PC-3 (cell line): ENCODE measurements around the gene DLD. TPM values are rescaled to one million over a fixed set of nuclear protein-coding genes. Genes with fewer than 3 reads are reported as not detected.

Source experiments
- ATAC-seq: fragments of 200-7000 bp; cut with Tn5 transposase; 2 replicates; pipeline ENCODE4 v1.9.1; 2020; ENCODE audit warnings: mild to moderate bottlenecking, moderate library complexity
- BruUV-seq: library from RNA; stranded (reverse); fragments of 400-500 nt; replicated peaks from 2 replicates; lab custom pipeline; 2021; lab: Mats Ljungman, UMichigan
- CTCF ChIA-PET: fragments of 300-600 bp; sonication (Branson Sonifier 250); formaldehyde crosslinking; loops from one replicate; lab custom pipeline; 2022; ENCODE audit warnings: antibody characterized with exemption; lab: Charles Lee
- POLR2A ChIA-PET: fragments of 300-600 bp; sonication (Branson Sonifier 250); formaldehyde crosslinking; loops from one replicate; lab custom pipeline; 2022; ENCODE audit warnings: antibody characterized with exemption; ENCODE audit not compliant: unreplicated experiment; lab: Charles Lee
- DNase-seq: peaks from one replicate; pipeline ENCODE4 v3.0.0-alpha.2; 2015
- H2AFZ ChIP-seq: fragments of 300-600 bp; sonication (generic); 2 replicates; pipeline ENCODE4 v1.6.0; 2016; ENCODE audit warnings: antibody characterized with exemption, low read length
- H3F3A ChIP-seq: fragments of 300-600 bp; sonication (generic); one replicate; pipeline ENCODE4 v1.6.0; 2017; ENCODE audit warnings: antibody characterized with exemption, low read length, control low read depth, mild to moderate bottlenecking; ENCODE audit not compliant: unreplicated experiment
- H3K27ac ChIP-seq: fragments of 300-600 bp; sonication (generic); 2 replicates; pipeline ENCODE4 v1.5.1; 2016; ENCODE audit warnings: mild to moderate bottlenecking, low read length
- H3K27me3 ChIP-seq: fragments of 300-600 bp; sonication (generic); 2 replicates; pipeline ENCODE4 v1.6.1; 2016; ENCODE audit warnings: low read length, mixed read lengths
- H3K36me3 ChIP-seq: fragments of 300-600 bp; sonication (generic); 2 replicates; pipeline ENCODE4 v1.6.1; 2016; ENCODE audit warnings: low read depth, mixed run types, low read length, mixed read lengths
- H3K4me1 ChIP-seq: fragments of 300-600 bp; sonication (generic); 2 replicates; pipeline ENCODE4 v1.5.1; 2016; ENCODE audit warnings: low read length; ENCODE audit not compliant: insufficient read depth
- H3K4me2 ChIP-seq: fragments of 300-600 bp; sonication (generic); 2 replicates; pipeline ENCODE4 v1.6.0; 2016; ENCODE audit warnings: low read length
- H3K4me3 ChIP-seq: fragments of 300-600 bp; sonication (generic); 2 replicates; pipeline ENCODE4 v1.5.1; 2016; ENCODE audit warnings: mild to moderate bottlenecking, low read length, mixed read lengths
- H3K79me2 ChIP-seq: fragments of 300-600 bp; sonication (generic); 2 replicates; pipeline ENCODE4 v1.6.1; 2017; ENCODE audit warnings: low read length, mixed read lengths
- H3K9ac ChIP-seq: fragments of 300-600 bp; sonication (generic); 2 replicates; pipeline ENCODE4 v1.6.0; 2016; ENCODE audit warnings: mild to moderate bottlenecking, low read length
- H3K9me2 ChIP-seq: fragments of 300-600 bp; sonication (generic); replicated peaks from 2 replicates; pipeline ENCODE4 v1.6.1; 2016; ENCODE audit warnings: mixed run types, low read length, mixed read lengths
- H3K9me3 ChIP-seq: fragments of 300-600 bp; sonication (generic); 2 replicates; pipeline ENCODE4 v1.6.1; 2016; ENCODE audit warnings: low read length, mixed read lengths
- H4K20me1 ChIP-seq: fragments of 300-600 bp; sonication (generic); 2 replicates; pipeline ENCODE4 v1.6.1; 2016; ENCODE audit warnings: low read length, mixed read lengths
- EZH2 ChIP-seq: fragments of 300-600 bp; sonication (generic); IDR thresholded peaks from one replicate; pipeline ENCODE4 v1.6.1; 2017; ENCODE audit warnings: antibody characterized with exemption, mild to moderate bottlenecking, low read length; ENCODE audit not compliant: unreplicated experiment
- EZH2phosphoT487 ChIP-seq: fragments of 300-600 bp; sonication (generic); IDR thresholded peaks from 2 replicates; pipeline ENCODE4 v1.6.1; 2018; ENCODE audit warnings: mild to moderate bottlenecking, antibody characterized with exemption, low read length, borderline replicate concordance
- intact Hi-C: fragments of 100-400 bp; cut with micrococcal nuclease; formaldehyde crosslinking; loops from 2 replicates; pipeline ENCODE4 v1.9.0; 2023
- total RNA-seq: library from RNA; depleted of rRNA; stranded (reverse); fragments of >200 nt; gene quantifications from 2 replicates; pipeline ENCODE4 v1.2.3, GENCODE V29; 2014
- TF ChIP-seq, protein P1 (sequence below): fragments of 300-600 bp; sonication (generic); conservative IDR thresholded peaks from 2 replicates; pipeline ENCODE4 v1.5.1; 2017; ENCODE audit warnings: antibody characterized with exemption, low read depth, mild to moderate bottlenecking, low read length

The DLD gene
- total RNA-seq, 1 experiment from 2014 or later: 64.0 TPM

DNA sequence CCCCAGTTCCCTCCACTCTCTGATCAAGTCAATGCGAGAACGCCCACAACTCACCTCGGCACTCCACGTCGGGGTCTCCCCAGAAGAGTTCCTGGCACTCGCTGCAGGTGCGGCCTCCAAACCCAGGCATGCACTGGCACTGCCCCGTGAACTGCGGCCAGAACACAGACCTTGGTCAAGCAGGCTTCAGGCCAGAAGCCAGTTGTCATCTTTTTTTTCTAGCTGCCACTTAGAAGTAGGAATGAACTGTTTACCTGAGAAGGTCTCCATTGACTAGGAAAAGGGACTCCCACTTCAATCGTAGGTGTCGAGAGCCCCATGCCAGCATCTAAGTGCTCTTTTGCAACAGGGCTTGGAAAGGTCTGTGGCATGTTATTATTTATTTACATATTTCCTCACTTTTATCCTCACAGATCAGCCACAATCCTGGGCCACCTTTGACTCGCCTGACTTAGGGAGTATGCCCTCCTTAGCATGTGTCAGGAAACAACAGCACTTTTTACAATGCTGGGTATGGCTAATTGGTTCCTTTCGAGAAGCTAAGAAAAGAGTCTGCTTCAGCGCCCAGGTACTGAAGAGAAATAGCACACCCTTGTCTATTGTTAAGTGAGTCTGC, 60.3 kb downstream of the DLD start:
- no peaks in the 10 kb centered on the region for H4K20me1 ChIP-seq
- TF ChIP-seq EZH2: no peak
- no peak for TF ChIP-seq EZH2phosphoT487
- TF ChIP-seq, protein P1, sequence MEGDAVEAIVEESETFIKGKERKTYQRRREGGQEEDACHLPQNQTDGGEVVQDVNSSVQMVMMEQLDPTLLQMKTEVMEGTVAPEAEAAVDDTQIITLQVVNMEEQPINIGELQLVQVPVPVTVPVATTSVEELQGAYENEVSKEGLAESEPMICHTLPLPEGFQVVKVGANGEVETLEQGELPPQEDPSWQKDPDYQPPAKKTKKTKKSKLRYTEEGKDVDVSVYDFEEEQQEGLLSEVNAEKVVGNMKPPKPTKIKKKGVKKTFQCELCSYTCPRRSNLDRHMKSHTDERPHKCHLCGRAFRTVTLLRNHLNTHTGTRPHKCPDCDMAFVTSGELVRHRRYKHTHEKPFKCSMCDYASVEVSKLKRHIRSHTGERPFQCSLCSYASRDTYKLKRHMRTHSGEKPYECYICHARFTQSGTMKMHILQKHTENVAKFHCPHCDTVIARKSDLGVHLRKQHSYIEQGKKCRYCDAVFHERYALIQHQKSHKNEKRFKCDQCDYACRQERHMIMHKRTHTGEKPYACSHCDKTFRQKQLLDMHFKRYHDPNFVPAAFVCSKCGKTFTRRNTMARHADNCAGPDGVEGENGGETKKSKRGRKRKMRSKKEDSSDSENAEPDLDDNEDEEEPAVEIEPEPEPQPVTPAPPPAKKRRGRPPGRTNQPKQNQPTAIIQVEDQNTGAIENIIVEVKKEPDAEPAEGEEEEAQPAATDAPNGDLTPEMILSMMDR: no peak
- H3K4me2 ChIP-seq: peak overlapping the region; percentile 67
- H3K4me1 ChIP-seq: peaks cover 63% of the 10 kb centered on the region
- H3K27me3 ChIP-seq: no peaks in the 10 kb centered on the region
- ATAC-seq (no peak), DNase-seq (no peak)
- H3K9me2 ChIP-seq: no peaks in the 10 kb centered on the region
- no peak overlapping the region for H2AFZ ChIP-seq
- POLR2A ChIA-PET: no interaction called here
- BruUV-seq: no TSS peak
- no peak overlapping the region for H3K4me3 ChIP-seq
- intact Hi-C loops: no loop called here
- peaks cover 17% of the 10 kb centered on the region for H3F3A ChIP-seq
- no peaks in the 10 kb centered on the region for H3K79me2 ChIP-seq
- H3K9me3 ChIP-seq: no peaks in the 10 kb centered on the region
- no peak overlapping the region for H3K9ac ChIP-seq
- CTCF ChIA-PET: interaction anchor here (0.6 kb wide), 1 partner anchor 146 kb away, joined by 3 read pairs; no protein-coding TSS in a partner anchor
- peaks cover 29% of the 10 kb centered on the region for H3K36me3 ChIP-seq
- H3K27ac ChIP-seq: peak overlapping the region; percentile 83

- peaks cover 63% of the 10 kb centered on the region for H3K4me1 ChIP-seq
- H3K9ac ChIP-seq: 0 out of 2 replicates have a peak overlapping the region, but pooled peaks have one; percentile 6
- no peaks in the 10 kb centered on the region for H3K27me3 ChIP-seq
- peaks cover 32% of the 10 kb centered on the region for H3K36me3 ChIP-seq
- BruUV-seq: no TSS peak
- ATAC-seq (no peak), DNase-seq (peak; percentile 41)
- no peak overlapping the region for H2AFZ ChIP-seq
- peaks cover 17% of the 10 kb centered on the region for H3F3A ChIP-seq
- no peaks in the 10 kb centered on the region for H4K20me1 ChIP-seq
- H3K4me2 ChIP-seq: peak overlapping the region; percentile 67
- peak overlapping the region; percentile 16; the same call in 1 of the 2 replicates for H3K4me3 ChIP-seq
- CTCF ChIA-PET: no interaction called here
- peak overlapping the region; percentile 83 for H3K27ac ChIP-seq
- TF ChIP-seq EZH2 (no peak), EZH2phosphoT487 (no peak)
- TF ChIP-seq, protein P1: no peak
- POLR2A ChIA-PET: no interaction called here
- no peaks in the 10 kb centered on the region for H3K79me2 ChIP-seq
- intact Hi-C loops: no loop called here
- H3K9me3 ChIP-seq: no peaks in the 10 kb centered on the region
- no peaks in the 10 kb centered on the region for H3K9me2 ChIP-seq
Measured at GRCh38 chr7:107951896-107952295, 60.9 kb downstream of the DLD start.

DNA sequence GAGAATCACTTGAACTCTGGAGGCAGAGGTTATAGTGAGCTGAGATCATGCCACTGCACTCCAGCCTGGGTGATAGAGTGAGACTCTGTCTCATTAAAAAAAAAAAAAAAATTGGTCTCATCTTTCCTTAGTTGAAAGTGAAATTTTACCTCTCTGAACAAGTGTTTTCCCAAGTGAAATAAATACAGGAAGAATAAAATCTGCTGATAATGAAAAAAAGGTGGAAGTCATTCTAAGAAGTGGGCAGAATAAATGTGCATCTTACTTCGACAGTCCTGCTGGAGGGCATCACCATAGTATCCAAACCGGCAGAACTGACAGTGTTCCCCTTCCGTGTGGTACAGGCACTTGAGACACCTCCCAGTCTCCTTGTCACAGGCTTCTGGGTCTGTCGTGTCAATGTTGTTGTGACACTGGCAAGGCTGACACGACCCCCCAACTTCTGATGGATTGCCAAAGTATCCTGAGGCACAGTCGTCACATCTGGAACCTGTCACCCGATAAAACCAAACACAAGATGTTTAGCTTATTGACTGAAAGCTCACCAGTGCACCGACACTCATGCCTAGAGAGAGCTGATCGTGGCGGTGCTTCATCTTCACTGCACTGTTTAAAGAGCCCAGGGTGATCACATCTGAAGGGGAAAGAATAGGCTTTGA, 62.4 kb downstream of the DLD start:
- H3K27ac ChIP-seq: peak overlapping the region; percentile 83
- H2AFZ ChIP-seq: no peak overlapping the region
- peaks cover 55% of the 10 kb centered on the region for H3K4me1 ChIP-seq

More for the DNA sequence above, 62.4 kb downstream of the DLD start:
- no peak for TF ChIP-seq EZH2phosphoT487
- TF ChIP-seq, protein P1: no peak
- TF ChIP-seq EZH2: no peak
- no peak overlapping the region for H3K4me3 ChIP-seq
- CTCF ChIA-PET: no interaction called here
- peaks cover 35% of the 10 kb centered on the region for H3K36me3 ChIP-seq
- POLR2A ChIA-PET: interaction anchor here (0.6 kb wide), 1 partner anchor 42 kb away, joined by 3 read pairs; no protein-coding TSS in a partner anchor
- H3K9ac ChIP-seq: no peak overlapping the region
- intact Hi-C loops: no loop called here
- no peak for DNase-seq
- H3F3A ChIP-seq: peaks cover 16% of the 10 kb centered on the region
- no peak for ATAC-seq
- no peaks in the 10 kb centered on the region for H3K9me3 ChIP-seq
- H4K20me1 ChIP-seq: no peaks in the 10 kb centered on the region
- no peak overlapping the region for H3K4me2 ChIP-seq
- H3K79me2 ChIP-seq: no peaks in the 10 kb centered on the region
- BruUV-seq: no TSS peak
- H3K27me3 ChIP-seq: no peaks in the 10 kb centered on the region
- no peaks in the 10 kb centered on the region for H3K9me2 ChIP-seq
